Skin of body (tissue), 2 donors: ENCODE data around the gene CPAMD8. TPM values are rescaled to one million over a fixed set of nuclear protein-coding genes. Genes with fewer than 3 reads are reported as not detected.

ENCODE experiments used
- DNase-seq: peaks from one replicate; lab custom pipeline; 2025; lab: John Stamatoyannopoulos, UW
- total RNA-seq: library from RNA; depleted of rRNA; stranded (reverse); fragments of >200 nt; gene quantifications from one replicate; pipeline ENCODE4 v1.2.3, GENCODE V29; 2014

CPAMD8 gene
- total RNA-seq: 4.0 TPM

DNA sequence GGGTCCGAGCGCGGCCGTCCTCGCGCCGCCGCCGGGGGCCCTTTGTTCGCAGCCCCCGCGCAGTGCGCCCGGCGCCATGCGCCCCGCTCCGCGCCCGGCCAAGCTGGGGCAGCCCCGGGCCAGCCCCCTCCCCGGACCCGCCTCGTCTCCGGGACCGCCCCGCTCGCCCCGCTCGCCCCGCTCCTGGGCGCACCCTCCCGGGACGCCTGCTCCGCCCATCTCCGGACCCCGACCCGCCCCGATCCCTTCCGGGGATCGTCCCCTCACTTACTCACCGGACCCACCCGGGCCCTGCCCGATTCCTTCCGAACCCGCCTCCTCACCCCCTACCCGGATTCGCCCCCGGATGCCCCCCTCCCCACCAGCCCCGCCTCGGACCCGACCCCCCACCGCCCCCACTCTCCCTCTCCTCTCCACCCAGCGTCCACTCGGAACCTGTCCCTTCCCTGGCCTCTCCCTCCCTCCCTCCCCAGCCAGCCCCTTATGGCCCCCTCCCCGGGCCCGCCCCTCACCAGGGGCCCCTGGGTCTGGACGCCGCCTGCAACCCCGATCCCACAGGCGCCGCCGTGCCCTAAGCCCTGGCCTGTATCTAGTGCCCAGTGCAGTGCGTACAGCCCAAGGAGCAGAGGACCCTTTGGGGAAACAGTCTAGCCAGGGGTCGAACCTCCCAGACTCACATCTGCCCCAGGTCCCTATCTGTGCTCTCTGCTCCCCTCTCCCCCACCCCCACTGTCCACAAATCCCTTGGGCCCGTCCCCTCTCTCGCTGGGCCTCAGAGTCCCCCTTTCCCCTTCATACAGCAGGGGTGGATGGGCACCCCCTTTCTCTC lies at the start of gene CPAMD8:
Gene CPAMD8 (minus strand): TSS at position 105 of the 829 bp plus-strand sequence. CDS start 168 bp downstream, outside the sequence.
- DNase-seq: no peak

DNA sequence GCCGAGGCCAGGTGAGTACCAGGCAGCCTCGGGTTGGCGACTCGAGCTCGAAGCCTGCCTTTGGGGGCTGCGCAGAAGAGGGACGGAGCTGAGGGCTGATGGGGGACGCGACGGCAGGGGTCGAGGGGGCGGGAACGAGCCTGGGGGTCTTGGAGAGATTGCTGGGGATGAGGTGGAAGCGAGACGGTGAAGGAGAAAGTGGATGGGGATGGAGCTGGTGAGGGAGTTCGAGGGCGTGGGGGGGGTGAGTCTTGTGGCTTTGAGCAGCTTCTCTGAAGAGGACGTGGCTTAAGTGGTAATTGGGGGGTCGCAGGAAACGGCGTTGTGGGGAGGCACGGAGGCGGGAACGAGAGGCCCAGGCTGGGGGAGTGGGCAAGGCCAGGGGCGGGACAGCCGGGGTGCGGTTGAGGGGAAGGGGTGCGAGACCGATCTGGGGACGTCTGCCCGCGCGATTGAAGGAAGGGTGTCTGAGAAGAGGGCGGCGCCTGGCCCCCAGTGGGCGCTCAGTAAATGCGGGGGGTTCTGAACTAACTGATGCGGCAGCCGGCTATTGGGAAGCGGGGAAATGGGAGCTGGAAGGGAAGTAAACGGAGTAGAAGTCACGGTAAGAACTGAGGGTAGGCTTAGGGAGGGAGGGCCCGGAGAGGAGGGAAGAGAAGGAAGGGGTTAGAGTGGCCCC lies 49.4 kb upstream of the CPAMD8 start:
- no peak for DNase-seq

- peak; percentile 99 for DNase-seq
These were observed 48.6 kb upstream of the CPAMD8 start, which contains the start of the genes HAUS8 and MYO9B for GRCh38 chr19:17075035-17075863. Gene HAUS8 (minus strand): TSS chr19:17075452. CDS start chr19:17075422, 30 bp downstream. Gene MYO9B (plus strand): TSS chr19:17075777. CDS start chr19:17101718, 25,941 bp downstream.

DNA sequence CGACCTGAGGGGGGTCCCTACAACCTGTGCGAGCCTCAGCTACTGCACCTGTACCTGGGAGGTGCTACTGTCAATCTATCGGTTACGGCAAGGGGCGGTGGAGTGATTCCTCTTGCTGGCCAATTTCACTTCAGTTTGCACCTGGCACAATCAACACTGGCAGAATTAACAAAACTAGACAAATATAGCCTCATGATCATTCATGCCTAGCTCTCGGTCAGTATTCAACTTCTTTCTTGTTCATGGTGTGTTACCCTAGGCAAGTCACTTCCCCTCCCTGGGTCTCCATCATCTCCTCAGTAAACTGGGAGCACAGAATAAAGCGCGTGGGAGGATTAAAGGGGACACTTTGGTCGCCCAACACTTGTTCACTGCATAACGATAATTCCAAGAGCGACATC lies 48.0 kb upstream of the CPAMD8 start:
- no peak for DNase-seq

DNA sequence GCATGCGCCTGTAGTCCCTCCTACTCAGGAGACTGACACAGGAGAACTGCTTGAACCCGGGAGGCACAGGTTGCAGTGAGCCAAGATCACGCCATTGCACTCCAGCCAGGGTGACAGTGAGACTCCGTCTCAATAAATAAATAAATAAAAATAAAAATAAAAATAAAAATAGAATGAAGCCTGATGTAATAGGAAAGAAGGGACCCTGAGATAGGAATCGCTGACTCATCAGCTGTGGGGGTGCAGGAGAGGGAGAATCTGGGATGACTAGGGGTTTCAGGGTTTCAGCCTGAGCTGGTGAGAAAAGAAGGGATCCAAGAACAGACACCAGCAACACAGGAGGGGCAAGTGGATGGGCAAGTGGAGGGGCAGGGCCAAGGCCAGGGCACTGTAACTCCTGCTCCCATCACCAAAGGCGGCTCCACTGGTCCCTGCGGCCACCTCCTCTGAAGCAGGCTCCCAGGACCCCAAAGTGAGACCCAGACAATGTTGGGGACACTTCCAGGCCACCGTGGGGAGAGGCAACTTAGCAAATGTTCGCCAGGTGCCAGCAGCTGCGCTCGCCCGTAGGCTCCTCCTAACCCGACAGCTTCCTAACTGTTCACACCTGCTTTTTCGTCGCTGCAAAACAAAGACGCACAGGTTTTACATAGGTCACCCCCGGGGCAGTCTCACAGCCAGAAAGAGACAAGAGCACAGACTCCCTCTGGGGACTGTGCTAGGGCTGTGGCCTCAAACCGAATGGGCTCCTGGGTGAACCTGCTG lies 47.4 kb upstream of the CPAMD8 start:
- DNase-seq: no peak

DNA sequence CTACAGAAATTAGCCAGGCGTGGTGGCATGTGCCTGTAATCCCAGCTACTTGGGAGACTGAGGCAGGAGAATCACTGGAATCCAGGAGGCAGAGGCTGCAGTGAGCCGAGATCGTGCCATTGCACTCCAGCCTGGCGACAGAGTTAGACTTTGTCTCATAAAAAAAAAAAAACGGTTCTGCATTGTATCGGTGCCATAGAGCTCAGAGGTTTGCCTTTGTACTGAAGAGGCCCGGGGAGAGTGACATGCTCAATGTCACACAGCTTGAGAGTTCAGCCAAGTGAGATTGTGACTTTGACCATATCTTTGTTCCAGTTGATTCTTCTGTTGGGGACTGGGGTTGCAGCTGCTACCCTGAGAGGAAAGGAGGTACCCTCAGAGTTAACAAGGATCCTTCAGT lies 44.3 kb upstream of the CPAMD8 start:
- DNase-seq: no peak

GRCh38 chr19:17070421-17070820 lies 43.8 kb upstream of the CPAMD8 start:
- DNase-seq: no peak

- no peak for DNase-seq
These were observed 42.6 kb upstream of the CPAMD8 start for GRCh38 chr19:17069193-17069592.

DNA sequence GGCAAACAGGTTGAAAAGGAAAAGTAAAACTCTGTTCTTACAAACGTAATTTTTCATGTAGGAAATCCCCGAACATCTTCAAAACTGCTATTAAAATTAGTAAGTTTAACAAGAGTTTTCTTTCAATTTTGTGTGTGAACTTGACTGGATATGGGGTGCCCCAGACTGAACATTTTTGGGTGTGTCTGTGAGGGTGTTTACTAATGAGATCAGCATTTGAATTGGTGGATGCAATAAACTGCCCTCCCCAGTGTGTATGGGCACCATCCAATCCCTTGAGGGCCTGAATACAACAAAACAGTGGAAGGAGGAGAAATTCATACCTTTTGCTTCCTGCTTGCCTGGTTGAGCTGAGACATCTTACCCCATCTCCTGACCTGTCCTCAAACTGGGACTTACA lies 36.8 kb upstream of the CPAMD8 start:
- no peak for DNase-seq

DNA sequence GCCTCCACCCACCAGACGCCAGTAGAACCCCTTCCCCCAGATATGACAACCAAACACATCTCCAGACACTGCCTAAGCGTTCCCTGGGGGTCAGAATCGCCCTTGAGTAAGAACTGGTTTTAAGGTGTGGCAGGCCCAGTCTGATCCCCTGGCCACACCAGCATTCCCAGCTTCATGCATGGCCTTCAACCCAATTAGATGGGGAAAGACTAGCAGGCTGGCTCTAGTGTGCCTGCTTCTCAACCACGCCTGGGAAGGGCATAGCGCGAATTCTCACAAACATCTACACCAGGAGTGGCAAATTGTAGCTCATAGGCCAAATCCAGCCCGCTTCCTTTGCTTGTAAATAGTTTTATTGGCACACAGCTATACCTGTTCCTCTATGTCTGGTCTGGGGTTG lies 35.1 kb upstream of the CPAMD8 start:
- DNase-seq: no peak

DNA sequence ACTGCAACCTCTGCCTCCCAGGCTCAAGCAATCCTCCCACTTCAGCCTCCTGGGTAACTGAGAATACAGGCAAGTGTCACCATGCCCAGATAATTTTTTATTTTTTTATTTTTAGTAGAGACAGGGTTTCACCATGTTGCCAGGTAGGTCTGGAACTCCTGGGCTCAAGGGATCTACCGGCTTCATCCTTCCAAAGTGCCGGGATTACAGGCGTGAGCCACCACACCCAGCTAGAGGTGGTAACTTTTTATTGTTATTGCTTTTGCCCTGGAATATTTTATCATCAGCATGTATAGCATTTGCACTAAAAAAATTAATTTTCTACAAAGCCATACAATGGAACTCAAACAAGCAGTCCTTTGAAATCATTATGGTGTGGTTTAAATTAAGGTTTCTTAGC lies 34.6 kb upstream of the CPAMD8 start:
- no peak for DNase-seq

DNA sequence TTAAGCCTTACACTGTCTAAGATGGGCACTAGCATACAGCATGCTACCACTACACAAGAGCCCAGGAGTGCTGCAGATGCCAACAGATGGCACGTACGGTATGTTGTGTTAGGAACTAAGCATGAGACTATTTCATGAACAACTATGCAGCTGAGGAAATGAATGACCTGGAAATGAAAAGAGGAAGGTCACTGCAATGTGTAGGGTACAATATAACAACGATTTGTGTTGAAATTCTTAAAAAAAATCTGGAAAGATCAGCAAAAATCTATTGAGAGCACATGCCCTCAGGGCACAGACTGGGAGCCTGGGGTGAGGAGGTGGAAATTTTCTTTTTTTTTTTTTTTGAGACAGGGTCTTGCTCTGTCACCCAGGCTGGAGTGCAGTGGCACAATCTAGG lies 34.2 kb upstream of the CPAMD8 start:
- DNase-seq: no peak

GRCh38 chr19:17058236-17058635 lies 31.6 kb upstream of the CPAMD8 start:
- no peak for DNase-seq

DNA sequence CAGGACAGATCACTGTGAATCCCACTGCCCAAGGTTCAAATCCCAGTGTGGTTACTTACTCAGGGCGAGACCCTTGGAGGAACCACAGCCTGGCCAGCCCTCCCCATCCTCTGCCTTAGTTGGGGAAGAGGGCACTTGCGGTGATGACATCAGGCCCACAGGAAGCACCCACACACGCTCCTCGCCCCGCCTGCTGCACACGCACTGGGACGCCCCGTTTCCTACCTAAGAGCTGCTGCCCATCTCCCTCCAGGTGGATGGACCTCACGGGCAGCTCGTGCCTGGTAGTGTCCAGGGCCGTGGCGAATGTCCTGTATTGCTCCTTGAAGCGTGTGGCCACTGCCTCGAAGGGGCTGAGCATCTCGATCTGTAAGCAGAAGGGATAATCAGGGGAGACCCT lies 29.0 kb upstream of the CPAMD8 start:
- DNase-seq: no peak

DNA sequence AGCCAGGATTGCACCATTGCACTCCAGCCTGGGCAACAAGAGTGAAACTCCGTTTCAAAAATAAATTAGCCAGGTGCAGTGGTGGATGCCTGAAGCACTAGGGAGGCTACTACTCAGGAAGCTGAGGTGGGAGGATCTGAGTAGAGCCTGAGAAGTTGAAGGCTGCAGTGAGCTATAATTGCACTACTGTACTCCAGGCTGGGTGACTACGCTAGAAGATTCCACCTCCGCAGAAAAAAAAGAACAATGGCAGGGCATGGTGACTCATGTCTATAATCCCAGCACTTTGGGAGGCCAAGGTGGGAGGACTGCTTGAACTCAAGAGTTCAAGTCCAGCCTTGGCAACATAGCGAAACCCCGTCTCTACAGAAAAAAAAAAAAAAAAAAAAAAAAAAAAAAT lies 28.1 kb upstream of the CPAMD8 start:
- no peak for DNase-seq

GRCh38 chr19:17052439-17052838 lies 25.8 kb upstream of the CPAMD8 start:
- DNase-seq: no peak

DNA sequence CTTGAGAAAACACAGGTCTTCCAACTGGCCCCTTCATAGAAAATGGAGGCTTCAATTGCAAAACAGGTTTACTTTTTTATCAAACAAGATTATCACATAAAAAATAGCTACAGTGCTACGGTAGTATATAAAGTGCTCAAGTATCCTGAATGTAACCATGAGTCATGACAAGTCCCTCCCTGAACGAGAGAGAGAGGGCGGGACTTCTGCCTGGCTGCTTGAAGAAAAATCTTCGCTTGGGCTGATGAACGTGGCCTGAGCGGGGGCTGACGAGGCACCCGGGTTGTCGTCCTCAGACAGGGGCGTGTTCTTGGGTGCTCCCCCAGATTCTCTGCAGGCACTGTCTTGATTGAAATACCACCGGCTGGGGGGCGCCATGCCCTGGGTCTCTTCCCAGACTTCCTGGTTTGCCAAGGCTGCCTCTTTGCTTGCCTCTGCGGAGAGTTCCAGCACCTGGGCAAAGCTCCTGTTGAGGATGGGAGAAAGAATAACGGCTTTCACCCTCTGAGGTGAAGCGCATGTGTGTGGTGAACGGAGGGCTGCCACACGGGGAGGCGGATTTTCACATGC lies 23.2 kb upstream of the CPAMD8 start:
- DNase-seq: no peak

DNA sequence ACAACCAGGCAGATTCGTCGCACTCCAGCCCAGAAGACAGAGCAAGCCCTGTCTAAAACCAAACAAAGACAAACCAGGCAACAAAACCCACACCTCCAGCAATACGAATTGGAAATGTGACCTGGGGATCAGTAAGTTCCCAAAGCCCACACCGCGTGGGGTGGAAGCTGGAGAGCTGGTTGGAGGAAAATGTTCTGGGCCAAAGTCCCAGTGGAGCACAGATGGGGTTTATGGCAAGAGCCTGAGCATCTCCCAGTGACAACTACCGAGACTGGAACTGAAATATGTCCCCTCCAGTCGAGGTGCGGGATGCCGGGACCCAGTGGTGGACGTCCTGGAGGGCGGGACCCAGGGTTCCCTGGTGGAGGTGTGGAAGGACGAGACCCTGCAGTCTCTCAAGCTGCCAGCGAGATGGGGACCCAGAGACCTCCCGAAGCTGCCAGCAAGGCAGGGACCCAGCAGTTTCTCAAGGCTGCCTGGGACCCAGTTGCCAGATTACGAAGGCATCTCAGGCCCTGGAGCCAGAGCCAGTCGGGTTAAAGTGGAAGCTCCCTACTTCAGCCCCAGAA lies 22.4 kb upstream of the CPAMD8 start:
- no peak for DNase-seq

DNA sequence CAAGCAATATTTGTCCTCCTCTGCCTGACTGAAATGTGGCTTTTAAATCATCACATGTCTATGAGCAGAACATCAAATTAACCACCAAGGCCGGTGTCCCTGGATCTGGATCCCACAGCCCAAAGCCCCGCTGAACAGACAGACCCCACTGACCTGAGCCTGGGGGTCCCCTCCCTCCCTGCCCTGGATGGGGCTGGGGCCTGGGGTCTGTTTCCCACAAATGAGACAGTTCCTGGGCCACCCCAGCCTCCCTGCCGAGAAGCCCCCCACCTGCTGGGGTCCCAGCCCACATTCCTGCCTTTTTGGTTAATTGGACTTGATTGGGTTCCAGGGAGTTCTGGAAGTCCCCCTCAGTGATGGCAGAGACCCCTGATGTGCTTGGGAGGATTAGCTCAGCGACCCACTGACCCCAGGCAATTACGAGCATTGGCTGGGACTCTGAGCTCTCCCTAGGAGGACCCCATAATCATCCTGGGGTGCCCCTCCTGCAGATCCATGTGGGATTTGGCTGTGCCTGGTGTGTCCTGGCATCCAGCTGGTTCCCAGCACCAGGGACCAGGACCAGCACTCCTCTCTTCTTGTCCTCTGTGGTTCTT lies 19.4 kb upstream of the CPAMD8 start:
- DNase-seq: no peak

DNA sequence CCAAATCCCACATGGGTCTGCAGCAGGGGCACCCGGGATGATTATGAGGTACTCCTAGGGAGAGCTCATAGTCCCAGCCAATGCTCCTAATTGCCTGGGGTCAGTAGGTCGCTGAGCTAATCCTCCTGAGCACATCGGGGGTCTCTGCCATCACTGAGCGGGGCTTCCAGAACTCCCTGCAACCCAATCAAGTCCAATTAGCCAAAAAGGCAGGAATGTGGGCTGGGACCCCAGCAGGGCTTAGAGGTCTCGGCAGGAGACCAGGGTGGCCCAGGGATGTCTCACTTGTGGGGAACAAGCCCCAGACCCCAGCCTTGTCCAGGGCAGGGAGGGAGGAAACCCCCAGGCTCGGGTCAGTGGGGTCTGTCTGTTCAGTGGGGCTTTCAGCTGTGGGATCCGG lies 17.1 kb upstream of the CPAMD8 start:
- DNase-seq: no peak
